H1 (cell line): ENCODE results near the gene CYP11A1. TPM values are rescaled to one million over a fixed set of nuclear protein-coding genes. Genes with fewer than 3 reads are reported as not detected.

ENCODE experiments used
- POLR2A ChIP-seq, 2 experiments: IDR thresholded peaks; 1 replicate in 1 of 2; 2 replicates in 1 of 2; pipeline ENCODE4 v1.6.1; 2011; ENCODE audit warnings: low read depth in 2 of 2, low read length in 2 of 2, mild to moderate bottlenecking in 2 of 2; ENCODE audit errors: control extremely low read depth in 1 of 2
- SAP30 ChIP-seq: fragments of 300-600 bp; sonication (generic); IDR thresholded peaks from 2 replicates; pipeline ENCODE4 v1.7.1; 2012; ENCODE audit warnings: low read length, moderate library complexity, mild to moderate bottlenecking, inconsistent platforms; ENCODE audit not compliant: insufficient read depth, insufficient replicate concordance
- SIN3A ChIP-seq, 2 experiments: IDR thresholded peaks in 1 of 2; conservative IDR thresholded peaks in 1 of 2; 2 replicates each; pipeline ENCODE4 v1.6.1; 2011 to 2012; ENCODE audit warnings: low read length in 2 of 2, improper control_type of control experiment in 1 of 2, low read depth in 1 of 2, mild to moderate bottlenecking in 1 of 2
- TBP ChIP-seq: IDR thresholded peaks from 2 replicates; pipeline ENCODE4 v1.6.1; 2011; ENCODE audit warnings: low read depth, low read length, improper control_type of control experiment
- polyA plus RNA-seq, 7 experiments: library from polyadenylated mRNA; depleted of rRNA in 3 of 7; stranded (reverse) in 5 of 7; unstranded in 2 of 7; fragments of >200 nt in 5 of 7; fragments of 200-250 nt in 2 of 7; gene quantifications; 1 replicate in 5 of 7; 2 replicates in 1 of 7; 4 replicates in 1 of 7; pipeline versions ENCODE4 v1.2.1 to v1.2.3, GENCODE V29; 2011 to 2013; ENCODE audit warnings: missing spikeins in 2 of 7, mixed read lengths in 2 of 7
- total RNA-seq: library from RNA; stranded (reverse); fragmentation: NEBNext Ultra II Directional; extraction: Animal tissue kit (Norgen Biotek cat#: 25700); gene quantifications from 2 replicates; pipeline ENCODE4 v1.2.1, GENCODE V29; 2021
- TF ChIP-seq, protein P1 (sequence below): IDR thresholded peaks from 2 replicates; pipeline ENCODE4 v1.6.1; 2011; ENCODE audit warnings: low read depth, mild to moderate bottlenecking, low read length; ENCODE audit not compliant: insufficient read depth

Gene CYP11A1
- total and polyA plus RNA-seq, 2 of the 8 experiments (the other 6 are each of a cell fraction or from before 2014, with no cell fraction given), result 1.9 to 7.2 TPM

DNA sequence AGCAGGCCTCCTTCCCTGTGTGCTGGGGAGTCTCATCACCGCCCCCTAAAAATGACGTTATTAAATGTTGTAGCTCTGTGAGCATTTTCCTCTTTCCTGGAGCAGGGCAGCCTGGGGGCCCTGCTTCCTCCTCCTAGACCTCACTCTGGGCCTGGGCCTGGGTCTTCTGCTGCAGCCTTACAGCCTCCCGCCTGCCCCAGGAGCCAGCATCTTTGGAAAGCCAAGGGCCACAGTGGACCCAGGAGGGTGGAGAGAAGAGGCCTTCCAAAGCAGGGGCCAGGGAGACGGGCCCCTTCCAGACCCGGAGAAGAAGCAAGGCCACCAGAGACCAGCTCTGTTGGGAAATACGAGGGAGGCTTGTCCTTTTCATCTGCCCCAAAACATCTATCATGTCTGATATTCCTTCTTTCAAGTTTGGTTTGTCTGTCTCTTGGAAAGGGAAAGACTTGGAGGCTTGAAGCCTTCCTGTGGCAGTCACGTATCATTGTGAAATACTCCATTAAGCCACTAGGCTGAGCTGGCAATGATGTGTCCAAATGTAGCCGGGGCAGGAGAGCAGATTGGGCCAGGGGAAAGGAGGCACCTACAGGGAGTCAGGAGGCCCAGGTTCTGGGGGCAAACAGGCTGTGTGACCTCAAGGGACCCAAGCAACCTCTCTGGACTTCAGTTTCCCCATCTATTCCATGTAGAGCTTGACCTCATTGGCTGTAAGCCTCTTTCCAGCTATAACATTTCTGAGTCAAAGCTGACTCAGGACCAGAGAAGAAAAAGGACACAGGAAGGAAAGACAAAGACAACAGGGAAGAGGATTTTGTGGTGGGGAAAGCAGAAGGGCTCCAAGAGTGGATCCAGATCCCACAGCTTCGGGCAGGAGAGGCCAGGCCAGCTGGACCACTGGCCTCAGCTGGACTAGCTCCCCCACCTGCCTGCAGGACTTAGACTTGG is 31.1 kb downstream of the CYP11A1 start (continued):
- TF ChIP-seq SAP30 (no peak), SIN3A (conservative IDR thresholded peaks at IDR 0.05 in 1 of 2, IDR thresholded peaks at IDR 0.05 in 1 of 2; ENCODE audit: low read depth in 1 of 2, low read length in 2 of 2) (no peak), TBP (no peak), POLR2A (IDR thresholded peaks at IDR 0.05; ENCODE audit: control extremely low read depth in 1 of 2, low read depth in 2 of 2, low read length in 2 of 2) (no peak)
- TF ChIP-seq, protein P1, sequence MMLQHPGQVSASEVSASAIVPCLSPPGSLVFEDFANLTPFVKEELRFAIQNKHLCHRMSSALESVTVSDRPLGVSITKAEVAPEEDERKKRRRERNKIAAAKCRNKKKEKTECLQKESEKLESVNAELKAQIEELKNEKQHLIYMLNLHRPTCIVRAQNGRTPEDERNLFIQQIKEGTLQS, result no peak
